ENCODE measurements around the gene FLT4. TPM values are rescaled to one million over a fixed set of nuclear protein-coding genes. Genes with fewer than 3 reads are reported as not detected.

The FLT4 gene
- total RNA-seq, 1 donor from 2014 or later = 0.51 TPM

DNA sequence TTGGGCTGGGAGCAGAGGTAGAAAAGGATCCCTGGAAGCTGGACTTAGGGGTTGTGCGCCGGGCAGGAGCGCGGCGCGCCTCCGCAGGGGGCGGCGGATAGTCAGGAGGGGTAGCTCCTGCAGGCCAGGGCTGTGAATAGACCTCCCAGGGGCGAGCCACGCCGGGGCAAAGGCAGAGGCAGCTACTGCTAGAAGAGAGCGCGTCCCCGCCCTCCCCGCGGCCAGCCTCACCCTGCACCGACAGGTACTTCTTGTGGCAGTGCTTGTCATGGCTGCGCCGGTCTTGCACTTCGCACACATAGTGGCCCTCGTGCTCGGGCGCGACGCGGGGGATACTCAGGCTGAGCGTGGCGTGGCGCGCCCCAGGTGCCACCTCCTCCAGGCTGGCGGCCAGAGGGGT is 28.1 kb downstream of the FLT4 start:
- Mint-ChIP-seq H3K9me3 (ENCODE audit: unreplicated experiment) (no peaks in the 10 kb centered on the region), H3K36me3 (ENCODE audit: unreplicated experiment) (no peaks in the 10 kb centered on the region), H3K4me1 (ENCODE audit: unreplicated experiment) (peaks cover 7% of the 10 kb centered on the region), H3K4me3 (ENCODE audit: unreplicated experiment) (no peak overlapping the region), H3K27me3 (ENCODE audit: unreplicated experiment) (peaks cover 3% of the 10 kb centered on the region), H3K27ac (ENCODE audit: unreplicated experiment) (no peak overlapping the region)
- TF ChIP-seq, protein P1, sequence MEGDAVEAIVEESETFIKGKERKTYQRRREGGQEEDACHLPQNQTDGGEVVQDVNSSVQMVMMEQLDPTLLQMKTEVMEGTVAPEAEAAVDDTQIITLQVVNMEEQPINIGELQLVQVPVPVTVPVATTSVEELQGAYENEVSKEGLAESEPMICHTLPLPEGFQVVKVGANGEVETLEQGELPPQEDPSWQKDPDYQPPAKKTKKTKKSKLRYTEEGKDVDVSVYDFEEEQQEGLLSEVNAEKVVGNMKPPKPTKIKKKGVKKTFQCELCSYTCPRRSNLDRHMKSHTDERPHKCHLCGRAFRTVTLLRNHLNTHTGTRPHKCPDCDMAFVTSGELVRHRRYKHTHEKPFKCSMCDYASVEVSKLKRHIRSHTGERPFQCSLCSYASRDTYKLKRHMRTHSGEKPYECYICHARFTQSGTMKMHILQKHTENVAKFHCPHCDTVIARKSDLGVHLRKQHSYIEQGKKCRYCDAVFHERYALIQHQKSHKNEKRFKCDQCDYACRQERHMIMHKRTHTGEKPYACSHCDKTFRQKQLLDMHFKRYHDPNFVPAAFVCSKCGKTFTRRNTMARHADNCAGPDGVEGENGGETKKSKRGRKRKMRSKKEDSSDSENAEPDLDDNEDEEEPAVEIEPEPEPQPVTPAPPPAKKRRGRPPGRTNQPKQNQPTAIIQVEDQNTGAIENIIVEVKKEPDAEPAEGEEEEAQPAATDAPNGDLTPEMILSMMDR (IDR thresholded peaks at IDR 0.05) = no peak
- DNase-seq (ENCODE audit: extremely low spot score, unreplicated experiment) = no peak

DNA sequence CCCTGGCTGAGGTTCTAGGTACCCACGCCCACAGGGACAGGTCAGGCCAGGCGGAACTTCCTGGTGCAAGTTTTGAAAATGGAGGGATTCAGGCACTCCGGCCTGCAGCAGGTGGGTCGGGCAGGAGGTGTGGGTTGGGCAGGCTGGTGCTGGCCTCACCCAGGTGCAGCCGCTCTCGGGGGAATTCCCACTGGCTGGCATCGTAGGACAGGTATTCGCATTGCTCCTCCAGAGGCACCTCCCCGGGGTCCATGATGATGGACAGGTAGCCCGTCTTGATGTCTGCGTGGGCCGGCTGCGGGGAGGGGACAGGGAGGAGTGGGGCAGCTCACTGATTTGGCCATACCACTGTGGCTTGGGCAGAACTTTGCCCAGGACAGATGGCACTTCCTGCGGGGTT is 29.4 kb downstream of the FLT4 start:
- H3K9me3 Mint-ChIP-seq (ENCODE audit: unreplicated experiment) = no peaks in the 10 kb centered on the region
- TF ChIP-seq, protein P1 (IDR thresholded peaks at IDR 0.05) = no peak
- H3K36me3 Mint-ChIP-seq (ENCODE audit: unreplicated experiment) = no peaks in the 10 kb centered on the region
- no peak overlapping the region for H3K4me3 Mint-ChIP-seq (ENCODE audit: unreplicated experiment)
- peaks cover 3% of the 10 kb centered on the region for H3K27me3 Mint-ChIP-seq (ENCODE audit: unreplicated experiment)
- peaks cover 7% of the 10 kb centered on the region for H3K4me1 Mint-ChIP-seq (ENCODE audit: unreplicated experiment)
- no peak overlapping the region for H3K27ac Mint-ChIP-seq (ENCODE audit: unreplicated experiment)
- no peak for DNase-seq (ENCODE audit: extremely low spot score, unreplicated experiment)

DNA sequence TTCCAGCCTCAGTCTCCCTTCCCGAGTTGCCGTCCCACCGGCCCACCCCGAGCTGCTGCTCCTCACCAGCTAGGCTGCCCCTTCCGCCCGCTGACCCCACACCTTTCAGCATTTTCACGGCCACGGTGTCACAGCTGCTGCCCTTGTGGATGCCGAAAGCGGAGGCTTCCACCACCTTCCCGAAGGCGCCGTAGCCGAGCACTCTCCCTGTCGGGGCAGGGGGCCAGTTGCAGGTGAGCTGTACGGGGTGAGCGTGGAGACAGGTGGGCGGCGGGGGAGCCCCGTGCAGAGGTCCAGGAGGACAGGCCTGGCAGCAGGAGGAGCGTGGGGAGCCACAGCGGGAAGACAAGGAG is 29.9 kb downstream of the FLT4 start:
- TF ChIP-seq, protein P1 (IDR thresholded peaks at IDR 0.05) = no peak
- Mint-ChIP-seq H3K27ac (ENCODE audit: unreplicated experiment) (no peak overlapping the region), H3K4me3 (ENCODE audit: unreplicated experiment) (peak overlapping the region; percentile 57), H3K36me3 (ENCODE audit: unreplicated experiment) (no peaks in the 10 kb centered on the region), H3K4me1 (ENCODE audit: unreplicated experiment) (peaks cover 5% of the 10 kb centered on the region), H3K9me3 (ENCODE audit: unreplicated experiment) (no peaks in the 10 kb centered on the region), H3K27me3 (ENCODE audit: unreplicated experiment) (peaks cover 3% of the 10 kb centered on the region)
- no peak for DNase-seq (ENCODE audit: extremely low spot score, unreplicated experiment)

DNA sequence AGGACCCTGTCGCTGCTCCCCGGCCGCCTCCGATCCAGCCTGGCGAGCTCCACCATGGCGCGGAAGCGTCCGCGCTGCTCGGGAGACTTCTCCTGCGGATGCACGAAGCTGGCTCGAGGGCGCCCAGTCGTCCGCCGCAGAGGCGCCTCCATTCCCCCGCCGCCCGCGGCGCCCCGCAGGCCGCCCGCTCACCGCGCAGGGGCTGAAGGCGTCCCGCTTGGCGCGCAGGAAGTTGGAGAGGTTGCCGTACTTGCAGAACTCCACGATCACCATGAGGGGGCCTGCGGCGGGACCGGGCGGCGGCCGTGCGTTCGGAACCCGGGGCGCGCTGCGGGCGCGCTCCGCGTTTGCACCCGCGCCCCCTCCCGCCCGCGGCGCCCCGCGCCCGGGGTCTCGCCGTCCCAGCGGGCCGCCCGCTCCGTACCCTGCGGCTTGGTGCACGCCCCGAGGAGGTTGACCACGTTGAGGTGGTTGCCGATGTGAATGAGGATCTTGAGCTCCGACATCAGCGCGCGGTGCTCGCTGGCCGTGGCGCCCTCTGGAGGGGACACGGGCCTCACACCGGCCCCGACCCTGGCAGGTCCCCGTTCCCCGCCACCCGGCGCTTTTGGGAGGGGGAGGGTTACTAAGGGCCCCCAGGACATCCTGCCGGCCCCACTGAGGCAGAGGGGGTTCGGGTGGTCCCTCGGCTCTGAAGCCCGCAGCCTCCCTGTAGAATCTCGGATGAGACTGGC is 30.4 kb downstream of the FLT4 start:
- no peak overlapping the region for H3K27ac Mint-ChIP-seq (ENCODE audit: unreplicated experiment)
- no peaks in the 10 kb centered on the region for H3K9me3 Mint-ChIP-seq (ENCODE audit: unreplicated experiment)
- peaks cover 4% of the 10 kb centered on the region for H3K4me1 Mint-ChIP-seq (ENCODE audit: unreplicated experiment)
- TF ChIP-seq, protein P1 (IDR thresholded peaks at IDR 0.05) = peak; percentile 58
- no peaks in the 10 kb centered on the region for H3K36me3 Mint-ChIP-seq (ENCODE audit: unreplicated experiment)
- H3K4me3 Mint-ChIP-seq (ENCODE audit: unreplicated experiment) = peak overlapping the region; percentile 69
- peaks cover 3% of the 10 kb centered on the region for H3K27me3 Mint-ChIP-seq (ENCODE audit: unreplicated experiment)
- no peak for DNase-seq (ENCODE audit: extremely low spot score, unreplicated experiment)

DNA sequence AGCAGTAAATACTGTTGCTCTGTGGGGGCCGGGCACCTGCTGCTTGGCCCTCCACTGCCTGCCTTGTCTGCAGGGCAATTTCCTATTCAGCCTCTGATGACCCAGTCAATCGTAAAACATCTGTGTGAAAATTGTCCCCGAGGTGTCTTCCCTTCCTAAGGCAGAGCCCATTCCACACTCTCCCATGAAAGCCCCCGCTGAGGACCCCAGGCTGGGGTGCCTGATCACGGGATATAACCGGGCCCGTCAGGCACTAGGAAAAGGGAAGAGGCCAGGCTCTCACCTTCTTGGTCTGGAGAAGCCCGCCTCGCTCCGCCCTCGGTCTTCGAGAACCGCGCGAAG is 30.9 kb downstream of the FLT4 start:
- TF ChIP-seq, protein P1 (IDR thresholded peaks at IDR 0.05) = no peak
- Mint-ChIP-seq H3K36me3 (ENCODE audit: unreplicated experiment) (no peaks in the 10 kb centered on the region), H3K27me3 (ENCODE audit: unreplicated experiment) (peaks cover 3% of the 10 kb centered on the region), H3K4me1 (ENCODE audit: unreplicated experiment) (peaks cover 4% of the 10 kb centered on the region), H3K9me3 (ENCODE audit: unreplicated experiment) (no peaks in the 10 kb centered on the region), H3K4me3 (ENCODE audit: unreplicated experiment) (peak overlapping the region; percentile 56), H3K27ac (ENCODE audit: unreplicated experiment) (no peak overlapping the region)
- DNase-seq (ENCODE audit: extremely low spot score, unreplicated experiment) = no peak

Measured in osteocyte (in vitro differentiated cells).